HCT116 (cell line): ENCODE measurements around the gene OVAAL. TPM values are rescaled to one million over a fixed set of nuclear protein-coding genes. Genes with fewer than 3 reads are reported as not detected.

ENCODE experiments used
- ATAC-seq: fragments of 200-7000 bp; cut with Tn5 transposase; 2 replicates; pipeline ENCODE4 v1.9.1; 2020; ENCODE audit warnings: mild to moderate bottlenecking, moderate library complexity
- BruUV-seq: library from RNA; stranded (reverse); fragments of 400-500 nt; replicated peaks from 2 replicates; lab custom pipeline; 2021; lab: Mats Ljungman, UMichigan
- CTCF ChIA-PET: fragments of 300-600 bp; sonication (Branson Sonifier 250); formaldehyde crosslinking; loops from one replicate; lab custom pipeline; 2021; ENCODE audit warnings: antibody characterized with exemption; lab: Charles Lee
- POLR2A ChIA-PET: fragments of 300-600, 350-600 bp; sonication (Branson Sonifier 250); formaldehyde crosslinking; loops from one replicate; lab custom pipeline; 2021; ENCODE audit warnings: antibody characterized with exemption; lab: Charles Lee
- RAD21 ChIA-PET, 2 experiments: fragments of 300-600 bp; sonication (Branson Sonifier 250); formaldehyde crosslinking; loops; one replicate each; lab custom pipeline; 2023; ENCODE audit warnings: low total read pairs in 2 of 2; ENCODE audit not compliant: uncharacterized antibody in 2 of 2, unreplicated experiment in 2 of 2, low non-redundant PET in 1 of 2; lab: Charles Lee
- DNase-seq: peaks from one replicate; pipeline ENCODE4 v3.0.0-alpha.2; 2010; ENCODE audit warnings: low read depth, low spot score
- H2AFZ ChIP-seq: fragments of 200-600 bp; shearing (Covaris generic), sonication (generic); 2 replicates; pipeline ENCODE4 v1.6.1; 2017; ENCODE audit warnings: low read depth, mixed run types, mixed read lengths, antibody characterized with exemption, low read length; ENCODE audit not compliant: poor library complexity, severe bottlenecking
- H3K27ac ChIP-seq: 2 replicates; pipeline ENCODE4 v1.5.1; 2012; ENCODE audit warnings: low read depth, low read length
- H3K27me3 ChIP-seq: fragments of 200-600 bp; sonication (generic); 2 replicates; pipeline ENCODE4 v1.6.1; 2016; ENCODE audit warnings: mixed run types, low read length, mixed read lengths; ENCODE audit not compliant: insufficient read depth
- H3K36me3 ChIP-seq, 2 experiments: fragments of 200-500 bp in 1 of 2; fragments of 200-600 bp in 1 of 2; sonication (Bioruptor generic) in 1 of 2; sonication (generic) in 1 of 2; 2 replicates each; pipeline versions ENCODE4 v1.5.1 to v1.6.1; 2014 to 2016; ENCODE audit warnings: low read length in 2 of 2, inconsistent platforms in 1 of 2, mixed read lengths in 1 of 2, mixed run types in 1 of 2; ENCODE audit not compliant: insufficient read depth in 2 of 2, control insufficient read depth in 1 of 2
- H3K4me1 ChIP-seq, 2 experiments: fragments of 200-600 bp in 1 of 2; sonication (generic) in 1 of 2; 2 replicates each; pipeline versions ENCODE4 v1.5.1 to v1.6.1; 2012 to 2017; ENCODE audit warnings: low read length in 2 of 2, inconsistent platforms in 1 of 2, mild to moderate bottlenecking in 1 of 2, mixed read lengths in 1 of 2, mixed run types in 1 of 2, moderate library complexity in 1 of 2; ENCODE audit not compliant: insufficient read depth in 2 of 2, control insufficient read depth in 1 of 2
- H3K4me2 ChIP-seq: fragments of 200-600 bp; sonication (generic); 2 replicates; pipeline ENCODE4 v1.6.1; 2017; ENCODE audit warnings: mixed run types, low read length, mixed read lengths
- H3K4me3 ChIP-seq, 2 experiments: fragments of 200-600 bp in 1 of 2; sonication (generic) in 1 of 2; replicated peaks in 1 of 2; 2 replicates each; pipeline ENCODE4 v1.5.1; 2011 to 2016; ENCODE audit warnings: low read length in 2 of 2, control low read depth in 1 of 2, low read depth in 1 of 2, mild to moderate bottlenecking in 1 of 2, mixed read lengths in 1 of 2, mixed run types in 1 of 2
- H3K79me2 ChIP-seq: fragments of 200-600 bp; sonication (generic); 2 replicates; pipeline ENCODE4 v1.6.1; 2017; ENCODE audit warnings: mild to moderate bottlenecking, mixed run types, low read length, moderate library complexity, mixed read lengths; ENCODE audit not compliant: insufficient read depth
- H3K9ac ChIP-seq: fragments of 200-600 bp; sonication (generic); 2 replicates; pipeline ENCODE4 v1.6.1; 2016; ENCODE audit warnings: low read length, mixed read lengths
- H3K9me2 ChIP-seq: fragments of 200-600 bp; sonication (generic), shearing (Covaris generic); 2 replicates; pipeline ENCODE4 v1.6.1; 2017; ENCODE audit warnings: mixed run types, mild to moderate bottlenecking, moderate library complexity; ENCODE audit not compliant: insufficient read depth
- H3K9me3 ChIP-seq, 2 experiments: fragments of 200-500 bp in 1 of 2; fragments of 200-600 bp in 1 of 2; sonication (Bioruptor generic) in 1 of 2; sonication (generic) in 1 of 2; 2 replicates each; pipeline ENCODE4 v1.6.1; 2014 to 2017; ENCODE audit warnings: low read length in 2 of 2, mixed read lengths in 2 of 2, inconsistent platforms in 1 of 2, low read depth in 1 of 2, mild to moderate bottlenecking in 1 of 2, mixed run types in 1 of 2, moderate library complexity in 1 of 2; ENCODE audit not compliant: control insufficient read depth in 1 of 2, insufficient read depth in 1 of 2
- H4K20me1 ChIP-seq: fragments of 200-600 bp; sonication (generic), shearing (Covaris generic); 2 replicates; pipeline ENCODE4 v1.6.1; 2017; ENCODE audit warnings: mixed run types, mild to moderate bottlenecking, moderate library complexity; ENCODE audit not compliant: insufficient read depth
- CBX3 ChIP-seq: IDR thresholded peaks from 2 replicates; pipeline ENCODE4 v1.6.1; 2012; ENCODE audit warnings: low read depth
- EGR1 ChIP-seq: IDR thresholded peaks from 2 replicates; pipeline ENCODE4 v1.6.1; 2012; ENCODE audit warnings: low read depth
- ELF1 ChIP-seq: IDR thresholded peaks from 2 replicates; pipeline ENCODE4 v1.6.1; 2012; ENCODE audit warnings: low read depth, borderline replicate concordance
- EZH2 ChIP-seq: fragments of 200-600 bp; sonication (generic); IDR thresholded peaks from 2 replicates; pipeline ENCODE4 v1.6.1; 2017; ENCODE audit warnings: antibody characterized with exemption, mixed run types
- EZH2phosphoT487 ChIP-seq: fragments of 200-600 bp; IDR thresholded peaks from 2 replicates; pipeline ENCODE4 v1.6.1; 2018; ENCODE audit warnings: antibody characterized with exemption, borderline replicate concordance
- FOSL1 ChIP-seq: IDR thresholded peaks from 2 replicates; pipeline ENCODE4 v1.6.1; 2012; ENCODE audit warnings: low read depth
- JUND ChIP-seq: IDR thresholded peaks from 2 replicates; pipeline ENCODE4 v1.6.1; 2012
- POLR2A ChIP-seq: IDR thresholded peaks from 2 replicates; pipeline ENCODE4 v1.7.0; 2011; ENCODE audit warnings: borderline replicate concordance; ENCODE audit not compliant: insufficient read depth, insufficient read length; ENCODE audit errors: extremely low read depth
- POLR2AphosphoS5 ChIP-seq: IDR thresholded peaks from 2 replicates; pipeline ENCODE4 v1.6.1; 2011; ENCODE audit warnings: mild to moderate bottlenecking, low read depth, low read length, moderate library complexity
- RAD21 ChIP-seq: IDR thresholded peaks from 2 replicates; pipeline ENCODE4 v1.6.1; 2012; ENCODE audit warnings: low read depth, mild to moderate bottlenecking
- SP1 ChIP-seq: IDR thresholded peaks from 2 replicates; pipeline ENCODE4 v1.6.1; 2012; ENCODE audit warnings: low read depth
- YY1 ChIP-seq: IDR thresholded peaks from 2 replicates; pipeline ENCODE4 v1.6.1; 2011; ENCODE audit warnings: low read length, low read depth, moderate library complexity, mild to moderate bottlenecking; ENCODE audit not compliant: insufficient replicate concordance; ENCODE audit errors: extremely low read depth
- ZFX ChIP-seq: fragments of 450-650 bp; IDR thresholded peaks from 2 replicates; pipeline ENCODE4 v1.6.1; 2017
- ZNF274 ChIP-seq: fragments of 200-500 bp; sonication (Bioruptor generic); IDR thresholded peaks from 2 replicates; pipeline ENCODE4 v1.6.1; 2014; ENCODE audit warnings: mild to moderate bottlenecking, low read depth, low read length, inconsistent platforms
- intact Hi-C: fragments of 100-400 bp; cut with micrococcal nuclease; formaldehyde crosslinking; loops from 2 replicates; pipeline ENCODE4 v1.10.0; 2022
- total RNA-seq: library from RNA; stranded (reverse); gene quantifications from one replicate; pipeline ENCODE4 v1.2.1, GENCODE V29; 2021; ENCODE audit not compliant: unreplicated experiment
- TF ChIP-seq, protein P1 (sequence below): IDR thresholded peaks from 2 replicates; pipeline ENCODE4 v1.6.1; 2012
- TF ChIP-seq, protein P2 (sequence below), 3 experiments: fragments of 200-600 bp in 1 of 3; sonication (generic) in 1 of 3; IDR thresholded peaks in 2 of 3; conservative IDR thresholded peaks in 1 of 3; 2 replicates each; pipeline ENCODE4 v1.5.1; 2012 to 2017; ENCODE audit warnings: low read depth in 2 of 3, low read length in 2 of 3, antibody characterized with exemption in 1 of 3, borderline replicate concordance in 1 of 3, control low read depth in 1 of 3, mild to moderate bottlenecking in 1 of 3, mixed read lengths in 1 of 3, mixed run types in 1 of 3, moderate library complexity in 1 of 3; ENCODE audit not compliant: insufficient read depth in 1 of 3
- TF ChIP-seq, protein P3 (sequence below): IDR thresholded peaks from 2 replicates; pipeline ENCODE4 v1.6.1; 2012; ENCODE audit warnings: low read depth

OVAAL gene
- total RNA-seq, 1 experiment from 2014 or later, result not detected

DNA sequence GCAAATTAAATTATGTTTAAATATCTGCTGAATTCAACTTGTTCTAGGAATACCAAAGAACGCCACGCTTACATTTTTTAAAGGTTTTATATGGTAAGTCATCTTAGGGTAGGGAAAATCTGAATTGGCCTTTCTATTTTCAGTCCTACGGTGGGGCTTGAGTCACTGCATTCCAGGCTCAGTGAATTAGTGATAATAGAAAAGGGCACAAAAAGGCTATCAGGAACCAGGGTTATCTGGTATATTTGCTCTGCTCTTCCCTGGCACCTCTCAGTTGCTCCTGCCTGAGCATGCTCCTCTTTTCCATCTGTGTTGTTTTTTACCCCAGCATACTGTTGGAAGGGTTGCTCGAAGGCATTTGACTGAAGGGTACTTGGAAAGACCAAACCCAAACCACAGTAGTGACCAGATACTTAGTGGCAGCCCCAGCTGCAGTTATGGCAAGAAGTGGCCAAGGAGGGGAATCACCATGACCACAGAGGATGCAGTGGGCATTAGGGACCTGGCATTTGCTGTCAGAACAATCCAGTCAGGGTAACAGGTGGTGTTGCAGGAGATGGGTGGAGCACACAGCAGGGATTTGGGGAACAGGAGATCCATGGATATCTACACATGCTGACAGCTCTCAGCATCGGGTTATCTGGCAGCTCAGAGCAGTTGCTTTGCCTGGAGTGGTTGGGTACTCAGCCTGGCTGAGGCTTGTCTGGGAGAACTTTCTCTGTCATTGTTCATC lies 2.3 kb downstream of the OVAAL start (continued):
- TF ChIP-seq, protein P1, sequence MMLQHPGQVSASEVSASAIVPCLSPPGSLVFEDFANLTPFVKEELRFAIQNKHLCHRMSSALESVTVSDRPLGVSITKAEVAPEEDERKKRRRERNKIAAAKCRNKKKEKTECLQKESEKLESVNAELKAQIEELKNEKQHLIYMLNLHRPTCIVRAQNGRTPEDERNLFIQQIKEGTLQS, result no peak
- no peak for TF ChIP-seq EZH2phosphoT487
- TF ChIP-seq YY1, result no peak
- no peak for TF ChIP-seq POLR2AphosphoS5
- TF ChIP-seq JUND, result no peak
- TF ChIP-seq POLR2A, result no peak
- TF ChIP-seq EGR1, result no peak

DNA sequence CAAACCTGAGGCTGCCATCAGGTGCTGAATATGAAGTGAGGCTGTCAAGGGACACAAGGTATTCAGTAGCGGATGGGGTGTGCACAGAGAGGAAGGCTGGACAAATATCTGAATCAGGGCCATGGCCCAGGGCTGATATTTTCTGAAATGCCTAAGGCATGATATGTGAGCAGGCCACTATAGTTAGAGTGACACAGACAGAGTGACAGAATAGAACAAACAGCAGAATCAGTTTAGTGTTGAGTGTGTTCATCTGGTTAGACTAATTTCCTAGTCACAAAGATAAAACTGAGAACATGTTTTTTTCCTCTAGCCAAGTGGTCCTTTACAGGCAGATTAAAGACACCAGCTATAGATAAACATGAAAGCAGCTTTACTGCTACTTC lies 3.9 kb downstream of the OVAAL start:
- Histone ChIP-seq H3K4me1 (peaks cover 0 to 22% of the 10 kb centered on the region in 2 experiments; a peak in 2 of 4 replicates), H3K27ac (no peak overlapping the region), H3K27me3 (no peaks in the 10 kb centered on the region), H3K36me3 (no peaks in the 10 kb centered on the region), H2AFZ (peak overlapping the region; percentile 25), H3K79me2 (no peaks in the 10 kb centered on the region), H4K20me1 (no peaks in the 10 kb centered on the region), H3K4me3 (no peak overlapping the region), H3K9ac (no peak overlapping the region), H3K9me2 (no peaks in the 10 kb centered on the region), H3K9me3 (no peaks in the 10 kb centered on the region), H3K4me2 (0 out of 2 replicates have a peak overlapping the region, but pooled peaks have one; percentile 10)
- BruUV-seq, result no TSS peak
- ATAC-seq (no peak), DNase-seq (no peak)
- POLR2A ChIA-PET, result no interaction called here
- CTCF ChIA-PET, result no interaction called here
- RAD21 ChIA-PET, result no interaction called here
- intact Hi-C loops, result no loop called here
- no peak for TF ChIP-seq SP1
- TF ChIP-seq POLR2A, result no peak
- no peak for TF ChIP-seq FOSL1
- no peak for TF ChIP-seq RAD21
- TF ChIP-seq, protein P2, sequence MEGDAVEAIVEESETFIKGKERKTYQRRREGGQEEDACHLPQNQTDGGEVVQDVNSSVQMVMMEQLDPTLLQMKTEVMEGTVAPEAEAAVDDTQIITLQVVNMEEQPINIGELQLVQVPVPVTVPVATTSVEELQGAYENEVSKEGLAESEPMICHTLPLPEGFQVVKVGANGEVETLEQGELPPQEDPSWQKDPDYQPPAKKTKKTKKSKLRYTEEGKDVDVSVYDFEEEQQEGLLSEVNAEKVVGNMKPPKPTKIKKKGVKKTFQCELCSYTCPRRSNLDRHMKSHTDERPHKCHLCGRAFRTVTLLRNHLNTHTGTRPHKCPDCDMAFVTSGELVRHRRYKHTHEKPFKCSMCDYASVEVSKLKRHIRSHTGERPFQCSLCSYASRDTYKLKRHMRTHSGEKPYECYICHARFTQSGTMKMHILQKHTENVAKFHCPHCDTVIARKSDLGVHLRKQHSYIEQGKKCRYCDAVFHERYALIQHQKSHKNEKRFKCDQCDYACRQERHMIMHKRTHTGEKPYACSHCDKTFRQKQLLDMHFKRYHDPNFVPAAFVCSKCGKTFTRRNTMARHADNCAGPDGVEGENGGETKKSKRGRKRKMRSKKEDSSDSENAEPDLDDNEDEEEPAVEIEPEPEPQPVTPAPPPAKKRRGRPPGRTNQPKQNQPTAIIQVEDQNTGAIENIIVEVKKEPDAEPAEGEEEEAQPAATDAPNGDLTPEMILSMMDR (IDR thresholded peaks at IDR 0.05 in 2 of 3, conservative IDR thresholded peaks at IDR 0.05 in 1 of 3; ENCODE audit: borderline replicate concordance in 1 of 3, insufficient read depth in 1 of 3, low read depth in 2 of 3, low read length in 2 of 3), result no peak
- no peak for TF ChIP-seq YY1
- TF ChIP-seq ZFX, result no peak
- no peak for TF ChIP-seq CBX3
- TF ChIP-seq ELF1, result no peak
- TF ChIP-seq EZH2, result no peak
- no peak for TF ChIP-seq ZNF274
- TF ChIP-seq POLR2AphosphoS5, result no peak
- TF ChIP-seq, protein P3, sequence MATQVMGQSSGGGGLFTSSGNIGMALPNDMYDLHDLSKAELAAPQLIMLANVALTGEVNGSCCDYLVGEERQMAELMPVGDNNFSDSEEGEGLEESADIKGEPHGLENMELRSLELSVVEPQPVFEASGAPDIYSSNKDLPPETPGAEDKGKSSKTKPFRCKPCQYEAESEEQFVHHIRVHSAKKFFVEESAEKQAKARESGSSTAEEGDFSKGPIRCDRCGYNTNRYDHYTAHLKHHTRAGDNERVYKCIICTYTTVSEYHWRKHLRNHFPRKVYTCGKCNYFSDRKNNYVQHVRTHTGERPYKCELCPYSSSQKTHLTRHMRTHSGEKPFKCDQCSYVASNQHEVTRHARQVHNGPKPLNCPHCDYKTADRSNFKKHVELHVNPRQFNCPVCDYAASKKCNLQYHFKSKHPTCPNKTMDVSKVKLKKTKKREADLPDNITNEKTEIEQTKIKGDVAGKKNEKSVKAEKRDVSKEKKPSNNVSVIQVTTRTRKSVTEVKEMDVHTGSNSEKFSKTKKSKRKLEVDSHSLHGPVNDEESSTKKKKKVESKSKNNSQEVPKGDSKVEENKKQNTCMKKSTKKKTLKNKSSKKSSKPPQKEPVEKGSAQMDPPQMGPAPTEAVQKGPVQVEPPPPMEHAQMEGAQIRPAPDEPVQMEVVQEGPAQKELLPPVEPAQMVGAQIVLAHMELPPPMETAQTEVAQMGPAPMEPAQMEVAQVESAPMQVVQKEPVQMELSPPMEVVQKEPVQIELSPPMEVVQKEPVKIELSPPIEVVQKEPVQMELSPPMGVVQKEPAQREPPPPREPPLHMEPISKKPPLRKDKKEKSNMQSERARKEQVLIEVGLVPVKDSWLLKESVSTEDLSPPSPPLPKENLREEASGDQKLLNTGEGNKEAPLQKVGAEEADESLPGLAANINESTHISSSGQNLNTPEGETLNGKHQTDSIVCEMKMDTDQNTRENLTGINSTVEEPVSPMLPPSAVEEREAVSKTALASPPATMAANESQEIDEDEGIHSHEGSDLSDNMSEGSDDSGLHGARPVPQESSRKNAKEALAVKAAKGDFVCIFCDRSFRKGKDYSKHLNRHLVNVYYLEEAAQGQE, result no peak
- no peak for TF ChIP-seq EGR1
